Activated naive CD4-positive, alpha-beta T cell treated with anti-CD3 and anti-CD28 coated beads, Interleukin-2, amount 10 ng/mL, durations not matched to agents 7 days and 5 days (primary cell): ENCODE measurements around the gene ADAMTS12.

ENCODE experiments used
- CTCF ChIA-PET: fragments of 350-600 bp; sonication (Branson Sonifier 250); formaldehyde crosslinking; loops from one replicate; lab custom pipeline; 2021; ENCODE audit warnings: antibody characterized with exemption; lab: Charles Lee
- DNase-seq: peaks from one replicate; pipeline ENCODE4 v3.0.0-alpha.2; 2020
- H3K27ac Mint-ChIP-seq: one replicate; pipeline ENCODE4 v1.8.0; 2021; ENCODE audit warnings: mild to moderate bottlenecking, moderate library complexity, mixed read lengths
- H3K27me3 Mint-ChIP-seq: one replicate; pipeline ENCODE4 v1.8.0; 2021; ENCODE audit warnings: mild to moderate bottlenecking, mixed read lengths
- H3K36me3 Mint-ChIP-seq: one replicate; pipeline ENCODE4 v1.8.0; 2021; ENCODE audit warnings: mixed read lengths
- H3K4me1 Mint-ChIP-seq: one replicate; pipeline ENCODE4 v1.8.0; 2021; ENCODE audit warnings: mixed read lengths
- H3K4me3 Mint-ChIP-seq: one replicate; pipeline ENCODE4 v1.8.0; 2021; ENCODE audit warnings: mild to moderate bottlenecking, moderate library complexity, mixed read lengths
- H3K9me3 Mint-ChIP-seq: one replicate; pipeline ENCODE4 v1.8.0; 2021; ENCODE audit warnings: mixed read lengths

ADAMTS12 gene

DNA sequence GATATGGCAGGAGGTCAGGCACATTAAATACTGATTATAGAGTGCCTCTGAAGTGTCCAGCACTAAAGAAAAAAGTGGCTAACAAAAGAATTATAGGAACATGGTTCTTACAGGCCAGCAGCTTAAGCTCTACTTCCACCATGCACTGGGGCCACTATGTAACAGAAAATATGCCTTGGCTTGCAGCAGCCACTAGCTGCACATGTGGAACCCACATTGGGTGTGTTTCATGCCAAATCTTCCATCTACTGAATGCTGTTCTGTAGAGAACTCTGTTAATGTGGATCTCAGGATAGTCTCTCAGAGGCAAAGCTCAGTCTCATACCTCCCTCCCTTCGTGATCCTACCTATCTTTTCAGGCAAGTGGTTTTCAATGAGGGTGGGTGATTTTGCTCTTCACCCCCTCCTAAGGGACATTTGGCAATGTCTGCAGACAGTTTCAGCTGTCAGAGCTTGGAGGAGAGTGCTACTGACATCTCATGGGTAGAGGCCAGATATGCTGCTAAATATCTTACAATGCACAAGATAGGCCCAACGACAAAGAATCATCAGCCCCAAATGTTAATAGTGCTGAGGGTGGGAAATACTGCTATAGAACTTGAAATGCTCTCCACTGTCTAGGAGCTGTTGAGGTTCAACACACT is 232.1 kb downstream of the ADAMTS12 start:
- H3K9me3 Mint-ChIP-seq, result no peaks in the 10 kb centered on the region
- CTCF ChIA-PET, result no interaction called here
- no peak for DNase-seq
- H3K36me3 Mint-ChIP-seq, result no peaks in the 10 kb centered on the region
- H3K27ac Mint-ChIP-seq, result no peak overlapping the region
- H3K27me3 Mint-ChIP-seq, result peaks cover 3% of the 10 kb centered on the region
- no peaks in the 10 kb centered on the region for H3K4me1 Mint-ChIP-seq
- H3K4me3 Mint-ChIP-seq, result no peak overlapping the region

DNA sequence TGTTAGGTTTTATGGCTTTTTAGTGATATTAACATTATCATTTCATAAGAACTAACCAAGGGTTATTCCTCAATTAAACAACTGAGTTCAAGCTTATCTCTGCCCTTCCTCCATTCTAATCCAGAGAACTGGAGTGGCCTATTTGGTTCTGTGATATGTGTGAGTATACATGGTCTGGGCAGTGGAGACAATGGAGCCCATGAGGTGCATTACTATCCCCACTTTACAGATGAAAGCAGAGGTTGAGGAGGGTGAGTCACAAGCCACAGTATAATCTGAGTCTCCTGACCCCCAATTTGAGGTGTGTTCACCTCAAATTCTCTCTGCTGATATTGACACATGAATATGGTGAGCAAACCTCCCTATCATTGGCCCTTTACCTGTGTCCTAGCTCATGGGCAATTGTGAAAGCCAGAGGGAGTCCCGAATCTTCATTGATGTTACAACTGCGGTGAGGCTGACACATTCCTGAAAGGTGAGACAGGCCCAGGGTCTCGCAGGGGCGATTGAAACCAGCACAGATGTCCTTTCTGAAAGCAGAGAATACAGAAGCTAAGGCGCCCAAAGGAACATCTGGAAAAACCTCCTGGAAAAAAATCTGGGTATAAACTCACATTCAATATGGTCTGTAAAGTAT is 233.9 kb downstream of the ADAMTS12 start:
- no peak overlapping the region for H3K4me3 Mint-ChIP-seq
- H3K27me3 Mint-ChIP-seq, result peaks cover 3% of the 10 kb centered on the region
- CTCF ChIA-PET, result no interaction called here
- no peaks in the 10 kb centered on the region for H3K36me3 Mint-ChIP-seq
- H3K4me1 Mint-ChIP-seq, result no peaks in the 10 kb centered on the region
- DNase-seq, result no peak
- H3K27ac Mint-ChIP-seq, result no peak overlapping the region
- no peaks in the 10 kb centered on the region for H3K9me3 Mint-ChIP-seq

DNA sequence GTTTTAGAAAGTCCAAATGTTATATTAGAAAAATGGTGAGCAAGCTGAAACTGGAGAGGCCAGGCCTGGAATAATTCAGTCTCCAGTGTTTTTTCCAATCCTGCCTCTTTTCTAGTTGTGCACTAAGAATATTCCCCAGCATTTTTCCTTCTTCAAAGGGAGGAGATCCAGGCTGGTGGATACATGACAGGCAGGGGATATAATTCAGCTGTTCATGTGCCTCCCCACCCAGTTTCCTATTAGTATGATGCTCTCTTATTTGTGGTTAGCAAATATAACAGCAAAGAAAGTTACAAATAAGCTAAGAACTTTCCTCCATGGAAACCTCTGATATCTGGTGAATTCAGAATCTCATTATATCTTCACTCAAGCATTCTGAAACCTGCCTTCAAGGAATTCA is 234.6 kb downstream of the ADAMTS12 start:
- no peaks in the 10 kb centered on the region for H3K4me1 Mint-ChIP-seq
- H3K27ac Mint-ChIP-seq, result no peak overlapping the region
- H3K9me3 Mint-ChIP-seq, result no peaks in the 10 kb centered on the region
- H3K27me3 Mint-ChIP-seq, result peaks cover 3% of the 10 kb centered on the region
- H3K36me3 Mint-ChIP-seq, result no peaks in the 10 kb centered on the region
- no peak overlapping the region for H3K4me3 Mint-ChIP-seq
- CTCF ChIA-PET, result no interaction called here
- no peak for DNase-seq

DNA sequence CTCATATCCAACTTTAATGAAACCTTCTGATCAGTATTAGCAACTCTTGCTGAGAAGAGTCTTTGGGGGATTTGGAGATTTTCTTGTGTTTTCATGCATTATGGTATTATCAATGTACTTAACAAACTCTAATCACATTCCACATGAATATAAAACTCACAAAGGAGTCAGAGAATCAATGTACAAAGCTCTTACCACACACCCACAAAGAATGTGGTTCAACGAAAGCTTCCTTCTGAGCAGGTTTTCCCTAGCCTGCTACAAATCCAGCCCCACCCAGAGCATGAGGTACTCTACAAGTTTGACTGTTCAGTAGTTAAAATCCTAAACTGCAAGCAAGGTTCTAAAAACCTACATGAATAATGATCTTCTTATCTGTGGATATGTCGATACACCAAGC is 240.9 kb downstream of the ADAMTS12 start:
- no peak for DNase-seq
- H3K36me3 Mint-ChIP-seq, result no peaks in the 10 kb centered on the region
- H3K4me3 Mint-ChIP-seq, result no peak overlapping the region
- no peaks in the 10 kb centered on the region for H3K9me3 Mint-ChIP-seq
- H3K27ac Mint-ChIP-seq, result no peak overlapping the region
- no peaks in the 10 kb centered on the region for H3K4me1 Mint-ChIP-seq
- CTCF ChIA-PET, result no interaction called here
- H3K27me3 Mint-ChIP-seq, result no peaks in the 10 kb centered on the region

DNA sequence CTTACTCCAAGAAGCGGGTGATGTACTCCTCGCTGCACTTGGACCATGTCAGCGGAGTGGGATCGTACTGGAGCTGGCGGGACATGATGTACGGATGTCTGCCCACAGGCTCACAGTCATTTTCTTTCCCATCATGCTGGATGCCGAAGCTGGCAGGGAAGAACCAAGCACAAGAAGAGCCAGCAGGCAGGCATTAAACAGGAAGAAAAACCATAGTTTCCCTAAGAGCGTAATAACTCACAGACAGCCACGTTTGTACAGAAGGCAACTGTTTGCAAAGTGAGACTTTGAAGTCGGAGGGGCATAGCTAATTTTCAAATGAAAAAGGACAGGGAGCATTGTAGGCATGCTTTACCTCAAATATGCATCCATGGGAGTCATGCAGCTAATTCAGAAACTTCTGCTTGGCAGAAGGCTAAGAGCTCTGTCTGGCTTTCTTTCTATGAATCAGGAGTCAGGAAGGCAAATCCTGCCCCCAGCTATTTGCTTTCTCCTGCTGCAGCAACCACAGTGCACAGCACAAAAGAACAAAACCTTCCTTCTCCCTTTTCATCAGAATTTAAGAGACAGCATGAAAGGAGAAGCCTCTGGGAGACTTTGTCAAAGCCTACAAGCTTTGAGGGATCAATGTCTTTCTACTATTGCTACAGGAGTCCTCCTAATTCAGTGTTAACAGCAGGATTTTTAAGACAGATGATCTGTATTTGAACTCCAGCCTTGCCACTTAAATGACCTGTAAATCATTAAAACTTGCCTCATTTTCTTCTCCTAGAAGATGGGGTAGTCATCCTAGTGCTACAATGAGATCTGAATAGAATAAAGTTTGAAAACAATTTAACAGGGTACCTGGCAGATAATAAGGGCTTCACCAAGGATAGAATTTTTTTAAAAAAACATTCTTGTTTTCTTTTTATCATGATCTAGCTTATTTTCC is 242.0 kb downstream of the ADAMTS12 start:
- no peaks in the 10 kb centered on the region for H3K4me1 Mint-ChIP-seq
- no peak overlapping the region for H3K27ac Mint-ChIP-seq
- H3K27me3 Mint-ChIP-seq, result no peaks in the 10 kb centered on the region
- H3K4me3 Mint-ChIP-seq, result no peak overlapping the region
- H3K36me3 Mint-ChIP-seq, result no peaks in the 10 kb centered on the region
- DNase-seq, result no peak
- CTCF ChIA-PET, result no interaction called here
- H3K9me3 Mint-ChIP-seq, result no peaks in the 10 kb centered on the region

DNA sequence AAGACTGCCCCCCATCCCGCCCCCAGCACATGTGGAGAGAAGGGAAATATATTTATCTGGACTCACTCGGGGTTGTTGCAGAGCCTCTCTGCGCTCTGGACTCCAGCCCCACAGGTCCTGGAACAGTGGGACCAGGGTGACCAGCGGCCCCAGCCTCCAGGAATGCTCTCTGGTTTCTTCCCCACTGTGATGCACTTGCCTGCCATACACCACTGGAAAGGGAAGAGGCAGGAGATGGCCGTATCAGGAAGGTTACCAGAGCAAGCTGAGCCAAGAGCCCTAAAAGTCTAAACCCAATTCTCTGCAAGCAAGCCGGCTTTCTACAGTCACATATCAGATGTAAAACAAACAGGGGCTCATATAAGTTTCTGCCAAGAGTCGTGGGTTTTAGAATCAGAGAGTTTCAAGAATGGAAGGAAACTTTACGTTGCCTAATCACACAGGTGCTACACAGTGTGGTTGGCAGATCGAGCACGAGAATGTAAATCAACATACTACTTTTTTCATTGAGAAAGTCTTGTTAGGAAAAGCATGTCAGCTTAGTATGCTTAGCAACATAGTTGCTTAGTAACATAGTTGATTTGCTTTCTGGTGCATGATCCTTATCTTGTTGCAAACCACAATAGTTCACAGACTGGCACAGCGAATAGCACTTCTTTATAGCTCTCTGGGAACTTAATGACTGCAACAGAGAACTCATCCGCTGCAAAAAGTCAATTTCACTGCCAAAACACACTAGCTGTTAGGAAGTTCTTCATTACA is 249.9 kb downstream of the ADAMTS12 start:
- DNase-seq, result no peak
- CTCF ChIA-PET, result no interaction called here
- H3K36me3 Mint-ChIP-seq, result no peaks in the 10 kb centered on the region
- H3K4me1 Mint-ChIP-seq, result no peaks in the 10 kb centered on the region
- no peaks in the 10 kb centered on the region for H3K9me3 Mint-ChIP-seq
- H3K27ac Mint-ChIP-seq, result no peak overlapping the region
- H3K27me3 Mint-ChIP-seq, result peaks cover 6% of the 10 kb centered on the region
- H3K4me3 Mint-ChIP-seq, result no peak overlapping the region

DNA sequence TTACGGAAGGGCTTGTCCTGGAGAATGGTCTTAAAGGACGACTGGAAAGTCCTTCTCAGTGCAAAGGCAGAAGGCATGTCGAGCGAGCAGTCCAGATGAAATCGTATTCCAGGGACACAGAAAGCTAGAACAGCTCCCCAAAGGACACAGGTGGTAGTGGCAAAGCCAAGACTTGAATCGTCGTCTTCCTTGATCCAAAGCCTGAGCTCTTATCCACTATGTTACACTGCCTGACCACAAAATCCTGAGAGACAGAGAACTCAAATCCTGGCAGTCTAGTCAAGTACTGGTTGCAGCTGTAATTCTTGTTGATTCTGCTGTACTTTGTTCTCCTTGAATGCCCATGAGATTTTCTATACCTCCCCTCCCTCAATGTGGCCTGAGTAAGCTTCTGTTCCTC is 252.3 kb downstream of the ADAMTS12 start:
- no peak for DNase-seq
- CTCF ChIA-PET, result no interaction called here
- no peak overlapping the region for H3K4me3 Mint-ChIP-seq
- H3K36me3 Mint-ChIP-seq, result no peaks in the 10 kb centered on the region
- H3K27ac Mint-ChIP-seq, result no peak overlapping the region
- no peaks in the 10 kb centered on the region for H3K4me1 Mint-ChIP-seq
- peaks cover 6% of the 10 kb centered on the region for H3K27me3 Mint-ChIP-seq
- H3K9me3 Mint-ChIP-seq, result no peaks in the 10 kb centered on the region

DNA sequence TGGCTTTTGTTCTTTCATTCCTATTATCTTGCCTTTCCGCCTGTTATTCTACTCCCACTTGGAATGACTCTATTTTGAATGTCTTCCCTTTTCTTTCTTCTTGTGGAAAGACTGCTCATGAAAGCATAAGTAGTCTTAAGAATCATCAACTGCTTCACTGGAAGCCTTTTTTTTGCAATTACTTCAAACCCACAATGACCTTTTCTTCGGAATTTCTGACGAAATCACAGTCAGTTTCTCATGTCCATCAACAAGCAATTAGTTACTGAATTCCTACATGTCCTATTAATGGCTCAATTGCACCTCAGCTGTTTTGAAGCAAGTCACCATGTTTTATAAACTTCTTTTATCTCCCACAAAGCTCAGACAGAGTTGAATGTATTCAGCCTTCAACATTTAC is 254.8 kb downstream of the ADAMTS12 start:
- Mint-ChIP-seq H3K9me3 (no peaks in the 10 kb centered on the region), H3K4me3 (no peak overlapping the region), H3K4me1 (no peaks in the 10 kb centered on the region), H3K27ac (no peak overlapping the region), H3K27me3 (peaks cover 3% of the 10 kb centered on the region), H3K36me3 (no peaks in the 10 kb centered on the region)
- CTCF ChIA-PET, result no interaction called here
- DNase-seq, result no peak

DNA sequence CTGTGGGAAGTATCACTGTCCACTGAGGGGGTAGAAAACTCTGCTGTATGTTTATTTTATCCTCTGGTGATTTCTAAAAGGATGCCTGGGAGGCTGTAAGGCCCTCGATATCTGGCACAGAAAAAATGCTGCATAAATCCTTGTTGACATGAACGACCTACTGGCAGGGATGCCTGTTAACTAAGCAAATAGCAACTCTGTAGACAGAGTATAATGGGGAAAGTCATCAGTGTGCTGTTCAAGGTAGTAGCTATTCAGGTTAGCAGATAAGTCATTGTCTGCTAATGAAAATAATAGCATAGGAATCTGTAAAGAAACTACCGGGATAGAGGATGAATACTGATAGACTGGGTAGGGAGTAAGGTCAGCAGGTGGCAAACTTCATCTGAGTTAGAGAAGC is 256.2 kb downstream of the ADAMTS12 start:
- Mint-ChIP-seq H3K9me3 (no peaks in the 10 kb centered on the region), H3K4me1 (no peaks in the 10 kb centered on the region), H3K27ac (no peak overlapping the region), H3K4me3 (no peak overlapping the region), H3K27me3 (no peaks in the 10 kb centered on the region), H3K36me3 (no peaks in the 10 kb centered on the region)
- DNase-seq, result no peak
- CTCF ChIA-PET, result no interaction called here

DNA sequence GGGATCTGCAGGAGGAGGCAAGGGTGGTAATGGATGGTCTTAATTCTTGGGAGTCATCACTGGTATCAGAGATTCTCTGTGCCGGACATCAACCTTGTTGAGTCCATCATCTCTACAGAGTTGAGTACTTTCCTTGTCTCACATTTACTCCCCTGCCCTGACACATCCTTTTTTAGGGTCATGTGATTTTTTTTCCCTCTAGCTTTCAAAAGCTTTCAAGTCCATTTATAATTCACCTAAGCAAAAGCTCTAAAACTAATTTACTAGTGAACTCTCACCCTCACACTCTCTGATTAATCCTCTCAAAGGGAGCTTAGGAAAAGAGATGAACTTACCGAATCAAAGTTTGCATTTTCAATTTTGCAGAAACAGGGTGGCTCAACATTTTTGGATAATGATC is 258.1 kb downstream of the ADAMTS12 start:
- Mint-ChIP-seq H3K4me3 (no peak overlapping the region), H3K27ac (no peak overlapping the region), H3K27me3 (no peaks in the 10 kb centered on the region), H3K4me1 (no peaks in the 10 kb centered on the region), H3K36me3 (no peaks in the 10 kb centered on the region), H3K9me3 (no peaks in the 10 kb centered on the region)
- no peak for DNase-seq
- CTCF ChIA-PET, result interaction anchor here (0.6 kb wide), 1 partner anchor 48 kb away, joined by 3 read pairs; no protein-coding TSS in a partner anchor

DNA sequence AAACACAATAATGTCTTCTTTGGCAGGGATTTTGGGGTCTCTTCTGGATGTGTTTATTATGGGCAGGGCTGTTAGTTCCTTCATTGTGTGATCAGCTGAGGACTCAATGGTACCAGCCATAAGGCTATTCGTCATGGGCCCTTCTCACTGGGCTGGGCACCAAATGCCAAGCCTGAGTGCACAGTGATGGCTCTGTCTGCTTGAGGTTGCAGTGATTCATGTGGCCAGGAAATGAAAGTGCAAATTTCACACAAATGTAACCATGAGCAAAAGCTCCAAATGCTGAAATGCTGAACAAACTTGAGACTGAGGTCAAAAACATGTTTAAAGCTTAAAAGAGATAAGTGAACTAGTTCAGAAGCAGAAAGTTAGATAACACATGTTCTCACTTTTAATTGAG is 260.0 kb downstream of the ADAMTS12 start:
- Mint-ChIP-seq H3K36me3 (no peaks in the 10 kb centered on the region), H3K4me1 (no peaks in the 10 kb centered on the region), H3K4me3 (no peak overlapping the region), H3K27ac (no peak overlapping the region), H3K27me3 (no peaks in the 10 kb centered on the region), H3K9me3 (no peaks in the 10 kb centered on the region)
- CTCF ChIA-PET, result no interaction called here
- no peak for DNase-seq

DNA sequence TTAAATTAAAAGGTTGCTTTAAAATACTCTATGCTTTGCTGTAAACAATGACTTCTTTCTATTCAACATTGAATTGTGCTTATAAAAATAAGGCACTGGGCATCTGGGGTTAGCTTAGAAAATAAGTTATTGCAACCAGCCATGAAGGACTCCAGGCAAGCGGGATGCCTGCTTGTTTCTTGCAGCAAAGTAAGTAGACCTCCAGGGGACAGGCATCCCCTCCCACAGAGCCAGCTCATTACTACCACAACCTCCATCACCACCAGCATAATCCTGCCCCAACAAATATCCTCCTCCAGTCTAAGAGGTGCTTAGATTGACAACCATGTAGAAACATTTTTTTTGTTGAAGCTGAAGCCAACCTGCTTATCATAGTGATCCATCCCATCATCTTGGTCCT is 260.7 kb downstream of the ADAMTS12 start:
- DNase-seq, result no peak
- CTCF ChIA-PET, result no interaction called here
- H3K9me3 Mint-ChIP-seq, result no peaks in the 10 kb centered on the region
- no peak overlapping the region for H3K27ac Mint-ChIP-seq
- H3K36me3 Mint-ChIP-seq, result no peaks in the 10 kb centered on the region
- H3K4me3 Mint-ChIP-seq, result no peak overlapping the region
- no peaks in the 10 kb centered on the region for H3K4me1 Mint-ChIP-seq
- H3K27me3 Mint-ChIP-seq, result no peaks in the 10 kb centered on the region

DNA sequence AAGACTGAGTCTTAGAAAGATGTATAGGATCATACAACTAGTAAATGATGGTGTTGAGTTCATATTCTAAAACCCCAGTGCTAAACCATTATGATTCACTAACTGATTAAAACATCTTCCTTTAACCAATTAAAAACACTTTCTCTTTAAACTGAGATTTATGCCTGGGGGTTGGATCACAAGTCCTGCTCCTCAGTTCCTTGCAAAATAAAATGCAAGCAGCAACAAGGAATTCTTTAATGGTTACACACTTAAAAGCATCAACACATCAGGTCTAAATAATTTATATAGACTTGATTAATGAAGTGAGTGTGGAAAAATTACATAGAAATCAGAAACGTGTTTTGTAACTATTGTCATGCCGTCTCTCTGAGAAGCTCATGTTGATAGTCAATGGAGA is 261.8 kb downstream of the ADAMTS12 start:
- Mint-ChIP-seq H3K27ac (no peak overlapping the region), H3K4me1 (no peaks in the 10 kb centered on the region), H3K36me3 (no peaks in the 10 kb centered on the region), H3K9me3 (no peaks in the 10 kb centered on the region), H3K27me3 (no peaks in the 10 kb centered on the region), H3K4me3 (no peak overlapping the region)
- CTCF ChIA-PET, result no interaction called here
- DNase-seq, result no peak

DNA sequence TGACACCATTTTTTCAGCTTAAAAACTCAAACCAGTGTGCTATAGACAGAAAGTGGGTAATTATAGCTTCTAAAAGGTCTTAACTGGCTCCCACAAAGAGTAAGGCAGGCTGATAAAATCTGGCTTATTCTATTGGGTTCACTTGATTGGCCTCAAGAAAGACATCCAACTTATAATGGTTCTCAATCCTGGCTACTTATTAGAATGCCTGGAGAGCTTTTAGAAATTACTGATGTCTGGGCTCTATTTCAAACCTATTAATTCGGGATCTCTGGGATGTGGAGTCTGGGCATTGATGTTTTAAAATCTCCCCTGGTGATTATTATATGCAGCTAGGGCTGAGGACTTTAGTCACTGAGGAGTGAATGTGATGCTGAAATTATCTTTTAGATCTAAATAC is 263.0 kb downstream of the ADAMTS12 start:
- H3K4me3 Mint-ChIP-seq, result no peak overlapping the region
- no peaks in the 10 kb centered on the region for H3K27me3 Mint-ChIP-seq
- CTCF ChIA-PET, result no interaction called here
- no peak for DNase-seq
- H3K9me3 Mint-ChIP-seq, result no peaks in the 10 kb centered on the region
- H3K27ac Mint-ChIP-seq, result no peak overlapping the region
- no peaks in the 10 kb centered on the region for H3K36me3 Mint-ChIP-seq
- H3K4me1 Mint-ChIP-seq, result no peaks in the 10 kb centered on the region
